ENCODE measurements around the gene EIF5A2.

- TF ChIP-seq CTCF (IDR thresholded peaks at IDR 0.05) (no peak), POLR2A (IDR thresholded peaks at IDR 0.05) (no peak)
Measured at GRCh38 chr3:170840291-170840859, 68.1 kb downstream of the EIF5A2 start.

All from right lobe of liver (tissue), 4 donors.